NCI-H1048 (cell line): ENCODE measurements around the gene BCAP29.

Experiments
- DNase-seq: peaks from one replicate; lab custom pipeline; 2025; lab: John Stamatoyannopoulos, UW

The BCAP29 gene

GRCh38 chr7:107582875-107583274 is 2.8 kb downstream of the BCAP29 start:
- DNase-seq = no peak

DNA sequence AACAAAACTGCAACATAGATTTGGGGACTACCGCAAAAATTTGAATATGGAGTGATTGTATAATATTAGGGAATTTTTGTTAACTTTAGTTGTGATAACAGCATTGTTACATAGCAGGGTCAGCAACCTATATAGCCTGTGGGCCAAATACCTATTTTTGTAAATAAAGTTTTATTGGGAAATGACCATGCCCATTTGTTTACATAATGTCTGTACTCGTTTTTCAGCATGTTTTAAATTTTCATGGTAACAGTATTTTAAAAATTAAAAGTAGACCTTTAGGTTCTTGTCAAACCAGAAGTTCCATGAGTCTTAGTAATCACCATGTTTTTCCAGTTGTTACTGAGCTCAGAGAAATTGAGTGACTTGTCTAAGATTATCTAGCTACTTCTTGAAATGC is 4.7 kb downstream of the BCAP29 start:
- no peak for DNase-seq

DNA sequence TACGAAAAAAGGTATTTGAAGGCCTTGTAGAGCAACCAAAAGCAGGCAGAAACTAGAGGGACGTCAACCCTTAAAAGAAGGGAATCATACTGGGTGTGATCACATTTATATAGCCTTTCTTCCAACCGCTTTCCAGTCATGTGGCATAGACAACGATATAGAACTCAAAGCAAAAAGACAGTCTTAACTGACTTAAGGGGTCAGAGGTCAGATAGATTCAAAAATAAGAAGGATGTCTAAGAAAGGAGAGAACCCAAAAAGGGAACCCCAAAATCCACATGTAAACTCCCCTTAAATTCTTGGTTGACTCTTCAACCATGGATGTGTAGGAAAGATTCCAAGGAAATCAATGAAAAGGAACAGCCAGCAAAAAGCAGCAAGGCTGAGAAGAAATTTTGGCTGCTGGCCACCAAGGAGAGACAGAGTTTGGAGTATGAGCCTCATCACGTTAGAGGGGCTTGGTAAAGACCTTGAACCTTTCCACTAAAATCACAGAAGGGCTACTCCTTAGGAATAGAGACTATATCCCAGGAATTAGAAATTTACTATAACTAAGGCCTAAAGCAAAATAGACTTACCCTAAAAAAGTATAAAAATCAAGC is 8.6 kb downstream of the BCAP29 start:
- no peak for DNase-seq

GRCh38 chr7:107591421-107591820 is 11.4 kb downstream of the BCAP29 start:
- no peak for DNase-seq

- no peak for DNase-seq
These were observed 12.4 kb downstream of the BCAP29 start for GRCh38 chr7:107592361-107593024.

DNA sequence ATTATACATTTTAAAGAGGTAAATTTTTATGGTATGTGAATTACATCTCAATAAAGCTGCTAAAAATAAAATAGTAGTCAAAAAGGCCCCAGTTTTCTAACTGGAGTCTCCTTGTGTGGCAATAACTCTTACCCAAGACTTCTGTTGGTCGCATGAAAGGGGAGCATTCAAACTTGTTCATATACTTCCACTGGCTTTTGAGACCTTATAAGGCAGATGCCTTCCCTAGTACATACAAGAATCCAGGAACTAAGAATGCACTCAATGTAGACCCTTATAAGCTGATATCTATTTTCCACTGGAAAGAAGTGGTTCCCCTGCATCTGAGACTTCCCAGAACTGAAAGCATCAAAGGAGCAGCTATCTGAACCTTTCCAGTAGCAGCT is 13.0 kb downstream of the BCAP29 start:
- DNase-seq = no peak

DNA sequence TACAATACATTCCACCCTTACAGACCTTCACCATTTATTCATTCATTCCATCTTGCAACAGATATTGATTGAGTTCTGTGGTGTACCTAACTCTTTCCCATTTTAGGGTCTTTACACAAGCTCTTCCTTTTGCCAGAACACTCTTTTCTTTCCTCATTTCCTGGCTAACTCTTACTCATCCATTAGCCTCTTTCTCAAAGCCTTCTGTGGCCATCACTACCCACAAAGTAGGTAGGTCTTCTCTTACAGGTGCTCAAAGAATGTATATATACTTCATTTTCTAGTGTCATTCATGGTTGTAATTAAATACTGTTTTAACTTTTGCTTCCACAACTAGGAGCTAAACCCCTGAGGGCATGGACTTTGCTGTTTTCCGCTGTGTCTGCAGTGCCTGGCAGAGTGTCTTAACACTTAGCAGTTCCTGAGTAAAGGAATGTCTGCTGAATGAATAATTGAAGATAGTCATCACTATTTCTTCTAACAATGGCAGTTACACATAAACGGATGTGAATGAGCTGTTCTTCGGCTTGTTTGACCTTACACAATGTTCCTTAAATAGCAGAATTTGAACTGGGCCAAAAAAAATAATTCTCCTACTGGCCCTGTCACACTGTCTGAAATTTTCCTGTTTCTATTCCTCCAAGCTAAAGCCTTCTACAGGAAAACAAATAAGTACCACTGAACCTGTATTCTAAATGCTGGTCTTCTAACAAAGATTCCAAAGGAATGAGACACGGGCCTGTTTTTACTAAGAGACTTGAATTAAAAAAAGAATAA is 15.1 kb downstream of the BCAP29 start:
- no peak for DNase-seq

DNA sequence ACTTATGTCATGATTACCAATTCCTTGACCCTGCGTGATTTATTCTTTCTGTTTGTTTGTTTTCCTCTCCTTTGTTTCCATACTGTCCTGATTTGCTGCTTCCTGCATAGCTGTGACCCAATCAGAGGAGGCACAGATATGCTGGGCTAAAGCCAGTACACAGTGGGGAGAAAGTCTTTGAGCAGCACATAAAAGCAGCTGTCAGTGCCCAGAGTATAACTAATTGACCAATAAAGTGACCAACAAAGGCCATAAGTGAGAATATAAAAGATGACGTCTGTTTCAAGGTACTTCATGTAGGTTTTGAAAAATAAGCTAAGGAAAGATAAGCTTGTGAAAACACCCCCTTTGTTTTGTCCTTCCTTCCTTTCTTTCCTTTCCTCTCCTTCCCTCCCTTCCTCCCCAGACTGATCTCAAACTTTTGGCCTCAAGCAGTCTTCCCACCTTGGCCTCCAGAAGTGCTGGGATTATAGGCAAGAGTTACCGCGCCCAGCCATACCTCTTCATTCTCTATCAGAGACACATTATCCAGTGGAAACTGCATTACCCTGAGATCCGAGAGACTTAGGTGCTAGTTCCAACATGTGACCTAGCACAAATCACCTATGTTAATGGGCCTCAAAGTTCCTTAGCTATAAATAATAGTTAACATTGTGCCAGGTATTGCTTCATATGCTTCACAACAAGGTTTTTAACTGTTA is 17.0 kb downstream of the BCAP29 start:
- DNase-seq = no peak

GRCh38 chr7:107597582-107597916 is 17.5 kb downstream of the BCAP29 start:
- no peak for DNase-seq

- DNase-seq = no peak
These were observed 17.9 kb downstream of the BCAP29 start for GRCh38 chr7:107597953-107598352.

GRCh38 chr7:107599262-107599661 is 19.2 kb downstream of the BCAP29 start:
- DNase-seq = no peak

DNA sequence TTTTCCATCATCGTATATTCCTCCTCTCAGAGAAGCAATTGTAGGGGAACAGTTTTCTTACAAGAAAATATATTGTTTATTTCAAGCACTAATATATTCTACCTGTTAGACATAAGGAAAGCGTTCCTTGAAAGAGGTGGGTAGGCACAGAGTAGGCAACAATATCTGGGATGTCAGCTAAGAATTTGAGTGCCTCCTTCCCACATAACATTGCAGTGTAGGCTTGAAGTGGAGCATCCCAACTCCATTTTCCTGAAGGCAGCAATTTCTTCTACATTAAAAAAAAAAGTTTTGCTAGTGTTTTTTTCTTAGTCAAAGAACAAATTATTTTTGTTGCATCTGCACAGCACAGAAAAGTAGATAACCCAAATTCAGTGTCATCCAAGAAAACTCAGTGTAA is 20.8 kb downstream of the BCAP29 start:
- no peak for DNase-seq

DNA sequence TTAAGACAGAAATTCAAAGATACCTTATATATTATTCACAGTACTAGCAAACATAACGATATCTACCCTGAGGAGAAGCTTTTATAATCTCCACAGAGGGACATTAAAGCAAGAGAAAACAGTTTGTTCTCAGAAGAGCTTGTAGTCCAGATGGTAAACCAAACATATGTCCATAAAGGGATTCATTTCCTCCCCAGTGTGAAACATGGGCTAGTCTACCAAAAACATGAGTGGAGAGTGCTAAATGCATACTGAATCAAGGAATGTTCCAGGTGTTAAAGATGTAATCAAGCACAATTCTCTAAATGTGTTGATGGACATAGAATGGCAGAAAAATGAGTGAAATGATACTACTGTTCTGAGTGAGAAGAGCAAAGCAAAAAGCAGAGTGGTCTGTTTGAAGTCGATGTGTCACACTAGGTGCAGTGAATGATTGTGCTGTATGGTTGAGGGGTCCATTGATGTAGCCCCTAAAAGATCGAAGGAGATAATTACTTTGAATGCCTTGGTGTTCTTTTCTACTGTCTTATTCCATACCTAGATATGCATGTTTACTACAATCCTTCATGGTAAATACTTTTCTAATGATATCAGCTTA is 25.3 kb downstream of the BCAP29 start:
- DNase-seq = no peak

DNA sequence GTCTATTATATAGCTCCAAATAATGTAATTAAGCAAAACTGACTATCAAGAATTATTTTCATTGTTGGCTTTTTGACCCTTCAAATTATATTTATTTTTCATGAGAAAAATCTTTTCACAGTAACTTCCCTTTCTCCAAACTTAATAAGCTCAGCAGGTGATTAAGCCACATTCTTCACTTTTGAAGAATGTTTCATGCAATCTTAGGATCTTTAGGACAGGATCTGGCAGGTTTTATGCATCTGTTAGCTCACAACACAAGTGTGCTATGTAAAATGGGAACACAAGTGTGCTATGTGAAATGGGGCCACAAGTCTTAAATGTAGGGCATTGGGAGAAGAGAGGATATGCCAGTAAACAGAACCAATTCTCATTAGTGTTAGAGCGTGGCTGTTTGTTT is 26.3 kb downstream of the BCAP29 start:
- DNase-seq = no peak

- no peak for DNase-seq
These were observed 29.8 kb downstream of the BCAP29 start for GRCh38 chr7:107609811-107610261.

DNA sequence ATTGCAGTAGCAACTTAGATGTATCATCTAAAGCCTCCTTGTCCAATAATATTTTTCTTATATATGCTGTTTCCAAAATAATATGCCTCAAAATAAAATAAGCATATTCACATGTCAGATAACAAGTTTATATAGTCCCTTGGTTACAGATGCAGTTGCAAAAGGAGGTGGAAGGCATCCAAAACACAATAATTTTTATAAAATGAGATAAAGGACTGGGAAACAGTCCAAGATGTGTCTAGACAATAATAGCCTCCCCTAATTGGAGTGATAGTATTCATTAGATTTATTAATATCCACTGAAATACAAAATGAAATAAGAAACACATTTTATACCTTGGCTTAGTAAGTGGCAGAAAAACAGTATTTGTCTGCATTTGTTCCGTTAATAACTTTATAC is 30.3 kb downstream of the BCAP29 start:
- DNase-seq = no peak

- DNase-seq = no peak
These were observed 33.4 kb downstream of the BCAP29 start for GRCh38 chr7:107613439-107613838.

DNA sequence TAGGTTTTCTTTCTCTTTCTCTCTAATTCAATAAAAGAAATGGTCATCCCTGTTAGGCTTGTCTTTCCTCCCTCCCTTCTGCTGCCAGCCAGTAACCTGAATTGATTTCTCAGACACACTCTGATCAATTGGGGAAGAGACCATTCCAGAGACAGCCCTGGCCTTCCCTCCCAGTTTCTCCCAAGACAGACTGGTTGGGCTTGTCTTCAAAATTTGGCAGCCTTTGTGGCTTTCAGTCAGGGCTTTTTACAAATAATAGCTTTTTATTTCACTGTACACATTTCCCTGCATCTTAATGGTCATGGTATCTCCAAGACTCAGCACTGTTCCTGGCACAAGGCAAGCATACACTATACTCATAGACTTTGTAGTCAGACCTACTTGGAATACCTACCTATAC is 33.9 kb downstream of the BCAP29 start:
- DNase-seq = no peak

DNA sequence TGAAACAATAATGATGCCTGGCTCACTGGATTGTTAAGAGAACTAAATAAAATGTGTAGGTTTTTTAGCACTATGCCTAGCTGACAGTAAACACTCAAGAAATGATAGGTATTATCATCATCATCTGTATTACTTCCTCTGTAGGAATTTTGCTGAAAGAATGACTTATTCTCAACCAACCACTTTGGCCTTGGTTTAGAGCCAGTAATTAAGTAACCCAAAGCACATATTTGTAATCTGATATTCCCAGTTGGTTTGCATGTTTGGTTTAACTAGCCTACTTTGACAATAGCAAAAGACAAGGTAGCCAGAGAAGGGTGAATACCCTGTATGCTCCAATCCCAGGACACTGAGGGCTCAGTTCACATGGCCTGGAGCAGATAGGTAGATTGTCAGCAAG is 34.4 kb downstream of the BCAP29 start:
- DNase-seq = no peak

DNA sequence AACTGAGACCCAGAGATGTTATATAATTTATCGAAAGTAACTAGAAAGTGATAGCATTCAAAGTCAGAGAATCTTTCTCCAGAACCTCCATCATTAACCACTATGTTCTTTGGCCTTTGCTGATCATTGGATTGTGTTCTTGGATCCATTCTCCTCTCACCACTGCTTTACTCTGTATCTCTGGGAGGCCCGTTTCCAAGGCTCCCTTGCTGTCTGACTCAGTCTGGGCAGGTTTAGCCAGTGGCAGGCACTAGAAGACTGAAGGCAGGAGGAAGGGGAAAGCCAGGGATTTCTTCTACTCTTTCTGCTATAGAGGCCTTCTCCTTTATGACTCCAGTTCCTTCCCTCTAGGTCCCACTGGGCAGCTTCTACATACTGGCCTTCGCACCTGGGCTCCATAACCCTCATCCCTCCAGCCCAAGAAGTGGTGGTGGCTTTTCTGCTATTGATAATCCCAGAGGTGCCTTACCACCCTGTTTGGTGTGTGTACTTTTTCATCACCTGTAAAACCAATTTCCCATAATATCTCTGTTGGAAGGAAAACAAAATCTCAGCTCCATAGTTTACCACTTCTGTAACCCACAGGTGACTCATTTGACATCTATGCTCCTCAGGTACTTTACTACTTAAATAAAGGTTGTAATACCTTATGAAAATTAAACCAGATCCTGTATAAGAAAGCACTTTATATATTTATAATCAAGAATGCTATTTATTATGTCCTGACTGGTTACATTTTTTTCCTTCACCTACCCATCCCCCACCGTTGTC is 36.0 kb downstream of the BCAP29 start:
- DNase-seq = no peak

GRCh38 chr7:107622429-107622828 is 42.4 kb downstream of the BCAP29 start:
- no peak for DNase-seq

DNA sequence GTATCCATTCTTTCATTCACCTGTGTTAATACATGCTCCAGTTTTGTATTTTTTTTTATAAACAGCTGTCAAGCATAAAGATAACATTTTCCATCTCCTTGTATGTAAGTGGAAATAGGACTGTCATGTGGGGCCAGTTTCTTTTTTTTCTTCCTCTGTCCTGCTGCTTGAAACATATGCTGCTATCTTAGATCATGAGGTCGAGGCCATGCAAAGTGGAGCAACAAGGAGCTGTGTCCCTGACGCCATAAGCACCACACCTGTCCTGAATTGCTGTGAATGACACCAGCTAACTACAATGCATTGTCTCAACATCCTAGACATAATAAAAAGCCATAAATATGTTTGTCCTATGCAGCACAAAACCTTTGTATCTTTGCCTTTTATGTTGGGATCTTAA is 42.8 kb downstream of the BCAP29 start:
- no peak for DNase-seq
